HL-60/S4 treated with phorbol 12-myristate 13-acetate at 8.2 ng/mL for 4 days and 3 days (cell line): ENCODE measurements around the gene MBNL1.

ENCODE experiments used
- in situ Hi-C: fragments of 300-500 bp; cut with MboI; formaldehyde crosslinking; loops from 2 replicates; pipeline ENCODE4 v1.15.0; 2022; ENCODE audit warnings: low sequenced_read_pairs

The MBNL1 gene

GRCh38 chr3:152268555-152269055, at the start of gene MBNL1:
TSS of gene MBNL1 (plus strand) at chr3:152268929. CDS start at chr3:152300194, 31,265 bp downstream.
- in situ Hi-C loops: no loop called here

- in situ Hi-C loops: no loop called here
Measured at GRCh38 chr3:152219216-152219615, 49.5 kb upstream of the MBNL1 start.

GRCh38 chr3:152219769-152220255, 48.9 kb upstream of the MBNL1 start:
- in situ Hi-C loops: no loop called here

GRCh38 chr3:152222327-152222726, 46.4 kb upstream of the MBNL1 start:
- in situ Hi-C loops: no loop called here

- in situ Hi-C loops: no loop called here
Measured at GRCh38 chr3:152225201-152225600, 43.5 kb upstream of the MBNL1 start.

GRCh38 chr3:152226176-152226575, 42.6 kb upstream of the MBNL1 start:
- in situ Hi-C loops: no loop called here

GRCh38 chr3:152227027-152227426, 41.7 kb upstream of the MBNL1 start:
- in situ Hi-C loops: no loop called here

- in situ Hi-C loops: no loop called here
Measured at GRCh38 chr3:152229692-152230091, 39.0 kb upstream of the MBNL1 start.

GRCh38 chr3:152230370-152230769, 38.4 kb upstream of the MBNL1 start:
- in situ Hi-C loops: no loop called here

- in situ Hi-C loops: no loop called here
Measured at GRCh38 chr3:152232001-152232400, 36.7 kb upstream of the MBNL1 start.

GRCh38 chr3:152232679-152233078, 36.0 kb upstream of the MBNL1 start:
- in situ Hi-C loops: no loop called here

GRCh38 chr3:152234657-152235375, 33.9 kb upstream of the MBNL1 start:
- in situ Hi-C loops: no loop called here

GRCh38 chr3:152235709-152236298, 32.9 kb upstream of the MBNL1 start:
- in situ Hi-C loops: no loop called here

GRCh38 chr3:152236716-152237115, 32.0 kb upstream of the MBNL1 start:
- in situ Hi-C loops: no loop called here

GRCh38 chr3:152241142-152242017, 27.3 kb upstream of the MBNL1 start:
- in situ Hi-C loops: no loop called here

- in situ Hi-C loops: no loop called here
Measured at GRCh38 chr3:152243301-152243711, 25.4 kb upstream of the MBNL1 start.

- in situ Hi-C loops: no loop called here
Measured at GRCh38 chr3:152243721-152244516, 24.8 kb upstream of the MBNL1 start.

GRCh38 chr3:152244517-152244888, 24.2 kb upstream of the MBNL1 start:
- in situ Hi-C loops: no loop called here

- in situ Hi-C loops: no loop called here
Measured at GRCh38 chr3:152245498-152246170, 23.1 kb upstream of the MBNL1 start.

GRCh38 chr3:152251916-152252315, 16.8 kb upstream of the MBNL1 start:
- in situ Hi-C loops: no loop called here
